ENCODE measurements around the gene QRSL1.

DNA sequence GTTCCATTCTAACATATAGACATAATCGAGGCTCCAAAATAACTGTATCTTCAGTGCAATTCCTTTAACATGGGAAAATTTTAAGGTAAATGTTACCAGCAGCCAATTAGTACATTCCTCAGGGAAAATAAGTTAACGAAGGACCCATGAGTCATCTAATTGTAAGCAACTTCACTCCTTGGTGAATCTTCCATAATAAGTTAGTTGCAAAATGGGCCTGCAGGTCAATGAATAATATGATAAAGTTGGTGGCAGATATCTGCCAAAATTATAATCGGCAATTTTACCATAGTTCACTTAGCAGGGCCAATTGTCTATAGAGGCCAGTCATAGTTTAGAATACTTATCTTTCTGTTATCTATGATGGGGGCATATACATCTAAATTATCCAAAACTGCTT, 42.3 kb downstream of the QRSL1 start:
- TF ChIP-seq, protein P1, sequence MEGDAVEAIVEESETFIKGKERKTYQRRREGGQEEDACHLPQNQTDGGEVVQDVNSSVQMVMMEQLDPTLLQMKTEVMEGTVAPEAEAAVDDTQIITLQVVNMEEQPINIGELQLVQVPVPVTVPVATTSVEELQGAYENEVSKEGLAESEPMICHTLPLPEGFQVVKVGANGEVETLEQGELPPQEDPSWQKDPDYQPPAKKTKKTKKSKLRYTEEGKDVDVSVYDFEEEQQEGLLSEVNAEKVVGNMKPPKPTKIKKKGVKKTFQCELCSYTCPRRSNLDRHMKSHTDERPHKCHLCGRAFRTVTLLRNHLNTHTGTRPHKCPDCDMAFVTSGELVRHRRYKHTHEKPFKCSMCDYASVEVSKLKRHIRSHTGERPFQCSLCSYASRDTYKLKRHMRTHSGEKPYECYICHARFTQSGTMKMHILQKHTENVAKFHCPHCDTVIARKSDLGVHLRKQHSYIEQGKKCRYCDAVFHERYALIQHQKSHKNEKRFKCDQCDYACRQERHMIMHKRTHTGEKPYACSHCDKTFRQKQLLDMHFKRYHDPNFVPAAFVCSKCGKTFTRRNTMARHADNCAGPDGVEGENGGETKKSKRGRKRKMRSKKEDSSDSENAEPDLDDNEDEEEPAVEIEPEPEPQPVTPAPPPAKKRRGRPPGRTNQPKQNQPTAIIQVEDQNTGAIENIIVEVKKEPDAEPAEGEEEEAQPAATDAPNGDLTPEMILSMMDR (IDR thresholded peaks at IDR 0.05; ENCODE audit: poor library complexity, severe bottlenecking) = no peak
- TF ChIP-seq EP300 (conservative IDR thresholded peaks at IDR 0.05; ENCODE audit: poor library complexity, severe bottlenecking) (no peak), POLR2AphosphoS5 (IDR thresholded peaks at IDR 0.05) (no peak), EZH2 (IDR thresholded peaks at IDR 0.05; ENCODE audit: borderline replicate concordance, insufficient read depth, low read length, poor library complexity, severe bottlenecking) (no peak), SMC3 (conservative IDR thresholded peaks at IDR 0.05; ENCODE audit: poor library complexity) (no peak), RAD21 (conservative IDR thresholded peaks at IDR 0.05) (no peak)

Data from neural cell (in vitro differentiated cells).